Fibroblast of lung (primary cell): ENCODE results near the gene HPX.

Experiments used
- EZH2 ChIP-seq: IDR thresholded peaks from 2 replicates; pipeline ENCODE4 v1.5.1; 2012; ENCODE audit warnings: low read length, control low read depth, mild to moderate bottlenecking; ENCODE audit errors: missing control alignments
- TF ChIP-seq, protein P1 (sequence below), 2 donors: IDR thresholded peaks in 1 of 2; conservative IDR thresholded peaks in 1 of 2; 1 replicate in 1 of 2; 2 replicates in 1 of 2; pipeline ENCODE4 v1.5.1; 2011 to 2012; ENCODE audit warnings: low read length in 2 of 2, control low read depth in 1 of 2, inconsistent platforms in 1 of 2, low read depth in 1 of 2, mild to moderate bottlenecking in 1 of 2

DNA sequence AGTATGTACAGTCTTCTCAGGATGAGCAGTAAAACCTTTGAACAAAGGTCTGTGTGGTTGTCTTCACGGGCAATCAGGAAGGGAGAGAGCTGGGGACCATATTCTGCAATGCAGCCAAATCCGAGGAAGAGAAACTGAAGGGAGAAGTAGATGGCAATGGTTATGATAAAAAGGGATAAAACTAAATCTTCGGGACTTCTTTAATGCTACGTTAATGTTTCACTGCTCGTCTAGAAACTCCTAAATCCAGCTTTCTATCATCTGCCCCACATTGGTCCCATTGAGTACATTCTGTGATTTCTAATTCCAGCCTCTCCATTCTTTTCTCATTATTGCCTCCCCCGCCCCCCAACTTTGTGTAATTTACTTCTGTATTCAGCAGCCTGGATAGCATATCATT, 42.2 kb upstream of the HPX start:
- TF ChIP-seq, protein P1, sequence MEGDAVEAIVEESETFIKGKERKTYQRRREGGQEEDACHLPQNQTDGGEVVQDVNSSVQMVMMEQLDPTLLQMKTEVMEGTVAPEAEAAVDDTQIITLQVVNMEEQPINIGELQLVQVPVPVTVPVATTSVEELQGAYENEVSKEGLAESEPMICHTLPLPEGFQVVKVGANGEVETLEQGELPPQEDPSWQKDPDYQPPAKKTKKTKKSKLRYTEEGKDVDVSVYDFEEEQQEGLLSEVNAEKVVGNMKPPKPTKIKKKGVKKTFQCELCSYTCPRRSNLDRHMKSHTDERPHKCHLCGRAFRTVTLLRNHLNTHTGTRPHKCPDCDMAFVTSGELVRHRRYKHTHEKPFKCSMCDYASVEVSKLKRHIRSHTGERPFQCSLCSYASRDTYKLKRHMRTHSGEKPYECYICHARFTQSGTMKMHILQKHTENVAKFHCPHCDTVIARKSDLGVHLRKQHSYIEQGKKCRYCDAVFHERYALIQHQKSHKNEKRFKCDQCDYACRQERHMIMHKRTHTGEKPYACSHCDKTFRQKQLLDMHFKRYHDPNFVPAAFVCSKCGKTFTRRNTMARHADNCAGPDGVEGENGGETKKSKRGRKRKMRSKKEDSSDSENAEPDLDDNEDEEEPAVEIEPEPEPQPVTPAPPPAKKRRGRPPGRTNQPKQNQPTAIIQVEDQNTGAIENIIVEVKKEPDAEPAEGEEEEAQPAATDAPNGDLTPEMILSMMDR (conservative IDR thresholded peaks at IDR 0.05 in 1 of 2, IDR thresholded peaks at IDR 0.05 in 1 of 2; ENCODE audit: low read depth in 1 of 2, low read length in 2 of 2) = no peak
- no peak for TF ChIP-seq EZH2
